Activated CD8-positive, alpha-beta memory T cell treated with anti-CD3 and anti-CD28 coated beads, Interleukin-2, amount 10 ng/mL, durations not matched to agents 7 days and 5 days (primary cell): Measurements from ENCODE around the gene ECD. TPM values are rescaled to one million over a fixed set of nuclear protein-coding genes. Genes with fewer than 3 reads are reported as not detected.
"Not testable (repeated sequence)": the region's sequence is repeated elsewhere in the genome, so short reads cannot be mapped to it uniquely, and the experiment has no call there.

Experiments
- ATAC-seq: fragments of 150-1000 bp; cut with Tn5 transposase; one replicate; pipeline ENCODE4 v1.10.0; 2021; ENCODE audit warnings: moderate library complexity
- CTCF ChIA-PET: fragments of 350-600 bp; sonication (Branson Sonifier 250); formaldehyde crosslinking; loops from one replicate; lab custom pipeline; 2021; ENCODE audit warnings: antibody characterized with exemption; lab: Charles Lee
- DNase-seq: peaks from one replicate; pipeline ENCODE4 v3.0.0-alpha.2; 2020
- H3K27ac Mint-ChIP-seq: one replicate; pipeline ENCODE4 v1.8.0; 2021; ENCODE audit warnings: mild to moderate bottlenecking, mixed read lengths
- H3K27me3 Mint-ChIP-seq: one replicate; pipeline ENCODE4 v1.8.0; 2021; ENCODE audit warnings: mixed read lengths
- H3K36me3 Mint-ChIP-seq: one replicate; pipeline ENCODE4 v1.8.0; 2021; ENCODE audit warnings: mild to moderate bottlenecking, mixed read lengths
- H3K4me1 Mint-ChIP-seq: one replicate; pipeline ENCODE4 v1.8.0; 2021; ENCODE audit warnings: mixed read lengths
- H3K4me3 Mint-ChIP-seq: one replicate; pipeline ENCODE4 v1.8.0; 2021; ENCODE audit warnings: mild to moderate bottlenecking, moderate library complexity, mixed read lengths
- H3K9me3 Mint-ChIP-seq: one replicate; pipeline ENCODE4 v1.8.0; 2022; ENCODE audit warnings: low read depth, mixed read lengths
- total RNA-seq, 2 experiments: library from RNA; stranded (reverse); gene quantifications; one replicate each; pipeline ENCODE4 v1.2.3, GENCODE V29; 2021

The ECD gene
- total RNA-seq, 2 experiments from 2014 or later: 26.7 to 30.5 TPM

DNA sequence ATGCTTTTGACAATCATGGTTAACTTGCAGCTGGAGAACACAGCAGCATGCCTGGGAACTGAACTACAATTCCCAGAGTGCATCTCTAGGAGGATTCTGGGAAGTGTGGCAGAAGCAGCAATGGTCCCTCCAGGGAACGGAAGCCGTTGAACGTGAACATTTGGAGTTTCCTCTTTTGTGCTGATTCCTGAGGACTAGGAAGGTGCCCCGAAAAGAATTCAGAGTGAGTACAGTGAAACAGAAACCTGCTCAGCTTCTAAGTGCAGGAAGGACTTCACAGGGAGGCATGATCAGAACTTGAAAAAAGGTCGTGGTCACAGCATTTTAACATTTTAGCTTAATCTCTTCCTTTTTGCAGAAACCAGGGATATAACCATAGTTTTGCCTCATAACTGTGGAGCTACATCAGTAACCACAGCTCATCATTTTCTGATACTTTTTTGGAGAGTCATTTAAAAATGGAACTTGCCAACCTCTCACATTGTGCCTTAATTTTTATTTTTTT is 57.4 kb downstream of the ECD start, which contains the start of gene NUDT13:
Gene NUDT13 (plus strand): TSS at position 111 of the 505 bp plus-strand sequence. CDS start 3,911 bp downstream, outside the sequence.
- Mint-ChIP-seq H3K27me3 (no peaks in the 10 kb centered on the region), H3K4me1 (peaks cover 14% of the 10 kb centered on the region), H3K4me3 (peak within 1 kb of the TSS; percentile 81), H3K36me3 (peaks cover 29% of the 10 kb centered on the region), H3K27ac (peak within 1 kb of the TSS; percentile 86), H3K9me3 (peaks cover 4% of the 10 kb centered on the region)
- DNase-seq (peak; percentile 63), ATAC-seq (peak; percentile 74)
- CTCF ChIA-PET: interaction anchor here (2.5 to 4.1 kb wide), 2 partner anchors 12 to 49 kb away, joined by 11 to 35 read pairs; partner anchors contain the start of gene P4HA1

DNA sequence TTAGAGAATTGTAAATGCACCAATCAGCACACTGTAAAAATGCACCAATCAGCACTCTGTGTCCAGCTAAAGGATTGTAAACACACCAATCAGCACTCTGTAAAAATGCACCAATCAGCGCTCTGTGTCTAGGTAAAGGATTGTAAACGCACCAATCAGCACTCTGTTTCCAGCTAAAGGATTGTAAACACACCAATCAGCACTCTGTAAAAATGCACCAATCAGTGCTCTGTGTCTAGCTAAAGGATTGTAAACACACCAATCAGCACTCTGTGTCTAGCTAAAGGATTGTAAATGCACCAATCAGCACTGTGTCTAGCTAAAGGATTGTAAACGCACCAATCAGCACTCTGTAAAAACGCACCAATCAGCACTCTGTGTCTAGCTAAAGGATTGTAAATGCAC is 58.6 kb downstream of the ECD start:
- H3K27ac Mint-ChIP-seq, H3K27me3 Mint-ChIP-seq, H3K4me3 Mint-ChIP-seq, DNase-seq, H3K9me3 Mint-ChIP-seq, ATAC-seq: not testable (repeated sequence)
- H3K4me1 Mint-ChIP-seq: peaks cover 14% of the 10 kb centered on the region
- peaks cover 31% of the 10 kb centered on the region for H3K36me3 Mint-ChIP-seq
- CTCF ChIA-PET: interaction anchor here (1.2 to 4.1 kb wide), 3 partner anchors 11 to 50 kb away, joined by 3 to 35 read pairs (median 11); partner anchors contain the start of gene P4HA1

DNA sequence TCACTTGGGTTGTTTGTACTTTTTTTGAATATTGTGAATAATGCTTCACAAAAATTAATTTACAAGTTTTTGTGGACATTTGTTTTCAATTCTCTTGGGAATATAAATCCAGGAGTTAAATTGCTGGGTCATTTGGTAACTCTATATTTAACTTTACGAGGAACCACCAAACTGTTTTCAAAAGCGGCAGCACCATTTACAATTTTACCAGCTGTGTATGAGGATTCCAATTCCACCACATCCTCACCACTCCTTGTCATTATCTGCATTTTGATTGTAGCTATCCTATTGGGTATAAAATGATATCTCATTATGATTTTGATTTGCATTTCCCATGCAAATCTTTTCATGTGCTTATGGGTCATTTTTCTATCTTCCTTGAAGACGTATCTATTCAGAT is 61.5 kb downstream of the ECD start:
- Mint-ChIP-seq H3K27ac (no peak overlapping the region), H3K4me3 (no peak overlapping the region), H3K4me1 (peaks cover 10% of the 10 kb centered on the region), H3K36me3 (peaks cover 33% of the 10 kb centered on the region), H3K9me3 (peaks cover 4% of the 10 kb centered on the region), H3K27me3 (no peaks in the 10 kb centered on the region)
- DNase-seq (no peak), ATAC-seq (no peak)
- CTCF ChIA-PET: no interaction called here

DNA sequence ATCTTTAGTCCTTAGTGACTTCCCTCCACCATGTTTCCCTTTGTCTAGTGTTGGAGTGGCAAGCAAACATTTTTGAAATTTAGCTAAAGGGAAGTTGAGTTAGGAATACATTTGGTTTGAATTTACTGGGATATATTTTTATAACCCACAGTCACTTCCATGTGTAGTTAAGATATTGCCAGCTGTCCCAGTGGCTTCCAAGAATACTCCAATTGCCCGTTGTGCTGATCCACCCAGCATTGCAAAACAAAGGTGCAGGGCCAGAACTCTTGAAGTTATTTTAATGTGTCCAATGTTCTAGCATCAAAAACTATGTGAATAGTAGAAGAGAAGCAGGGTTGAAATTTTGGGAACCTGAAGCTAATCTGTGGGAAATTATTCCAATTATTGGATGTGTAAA is 68.7 kb downstream of the ECD start:
- CTCF ChIA-PET: interaction anchor here (2.4 to 6.6 kb wide), 2 partner anchors 12 to 60 kb away, joined by 12 to 35 read pairs; partner anchors contain the start of gene NUDT13
- no peak for DNase-seq
- Mint-ChIP-seq H3K4me1 (peaks cover 19% of the 10 kb centered on the region), H3K4me3 (no peak overlapping the region), H3K9me3 (no peaks in the 10 kb centered on the region), H3K27me3 (no peaks in the 10 kb centered on the region), H3K36me3 (peaks cover 3% of the 10 kb centered on the region), H3K27ac (no peak overlapping the region)
- no peak for ATAC-seq

DNA sequence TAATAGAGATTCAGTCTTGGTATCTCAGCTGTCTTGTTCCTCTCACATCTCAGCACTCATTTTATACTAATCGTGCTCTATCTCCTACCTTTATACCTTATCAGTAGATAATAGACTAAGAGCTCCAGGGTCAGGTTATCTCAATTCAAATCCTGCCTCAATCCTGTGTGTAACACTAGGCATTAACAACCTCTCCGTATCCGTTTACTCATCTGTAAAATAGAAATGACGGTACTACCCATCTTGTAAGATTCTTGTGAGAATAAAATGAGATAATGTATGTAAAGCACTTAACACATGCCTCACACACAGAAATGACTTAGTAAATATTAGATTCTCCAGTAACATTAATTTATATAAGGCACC is 70.5 kb downstream of the ECD start:
- no peak for ATAC-seq

DNA sequence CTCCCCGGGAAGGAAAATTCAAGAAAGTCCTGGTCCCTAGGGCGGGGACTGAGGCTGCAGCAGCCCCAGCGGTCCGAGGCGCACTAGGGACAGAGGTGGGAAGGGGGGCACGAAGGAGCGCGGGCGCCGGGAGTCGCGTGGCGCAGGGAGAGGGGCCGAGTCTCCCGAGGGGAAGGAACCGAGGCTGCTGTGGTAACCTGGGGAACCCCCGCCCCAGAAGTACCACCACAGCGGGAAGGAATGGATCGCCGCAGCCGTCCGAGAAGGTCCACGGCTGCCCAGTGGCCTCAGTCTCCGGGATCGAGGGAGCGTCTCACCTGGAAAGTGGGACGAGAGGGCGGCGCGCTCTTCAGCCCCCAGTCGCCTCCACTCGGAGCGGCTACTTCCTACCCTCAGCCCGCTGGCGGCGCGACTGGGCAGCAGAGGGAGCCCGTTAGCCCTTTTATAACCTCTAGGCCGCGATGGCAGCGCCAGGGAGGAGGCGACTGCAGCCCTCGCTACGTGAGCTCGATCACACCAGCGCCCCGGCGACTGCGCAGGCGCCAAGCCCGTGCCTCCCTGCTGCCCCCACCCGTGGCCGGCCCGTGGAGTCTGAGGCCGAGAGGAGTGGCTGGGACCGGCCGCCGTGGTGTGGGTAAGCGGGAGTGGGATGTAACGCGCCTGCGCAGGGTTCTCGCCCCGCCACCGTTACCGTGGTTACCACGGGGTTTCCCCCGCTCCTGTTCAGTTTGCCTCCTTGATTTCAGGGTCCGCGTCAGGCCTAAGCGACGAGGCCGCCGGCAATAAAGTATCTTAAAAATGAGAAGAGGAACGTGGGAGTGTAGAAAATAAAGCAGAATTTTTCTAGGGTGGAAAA is 71.1 kb downstream of the ECD start, which contains the start of gene P4HA1:
Gene P4HA1 (minus strand): TSS at position 418 of the 856 bp plus-strand sequence. CDS start 21,983 bp downstream, outside the sequence.
- DNase-seq (peak; percentile 99), ATAC-seq (peak; percentile 91)
- Mint-ChIP-seq H3K9me3 (no peaks in the 10 kb centered on the region), H3K4me1 (peaks cover 33% of the 10 kb centered on the region), H3K36me3 (peaks cover 6% of the 10 kb centered on the region), H3K27me3 (no peaks in the 10 kb centered on the region), H3K4me3 (peak within 1 kb of the TSS; percentile 93), H3K27ac (peak within 1 kb of the TSS; percentile 89)
- CTCF ChIA-PET: interaction anchor here (0.5 to 6.6 kb wide), 29 partner anchors 13 to 732 kb away, joined by 3 to 51 read pairs (median 4); partner anchors contain the start of genes DNAJC9, ECD, FAM149B1 and MRPS16

More for the DNA sequence above, 70.5 kb downstream of the ECD start:
- H3K4me3 Mint-ChIP-seq: peak overlapping the region; percentile 93
- H3K36me3 Mint-ChIP-seq: peaks cover 5% of the 10 kb centered on the region
- H3K4me1 Mint-ChIP-seq: peaks cover 29% of the 10 kb centered on the region
- peak overlapping the region; percentile 89 for H3K27ac Mint-ChIP-seq
- H3K27me3 Mint-ChIP-seq: no peaks in the 10 kb centered on the region
- H3K9me3 Mint-ChIP-seq: no peaks in the 10 kb centered on the region
- CTCF ChIA-PET: interaction anchor here (0.5 to 6.6 kb wide), 14 partner anchors 13 to 723 kb away, joined by 3 to 51 read pairs (median 4); partner anchors contain the start of genes MRPS16 and NUDT13
- no peak for DNase-seq

DNA sequence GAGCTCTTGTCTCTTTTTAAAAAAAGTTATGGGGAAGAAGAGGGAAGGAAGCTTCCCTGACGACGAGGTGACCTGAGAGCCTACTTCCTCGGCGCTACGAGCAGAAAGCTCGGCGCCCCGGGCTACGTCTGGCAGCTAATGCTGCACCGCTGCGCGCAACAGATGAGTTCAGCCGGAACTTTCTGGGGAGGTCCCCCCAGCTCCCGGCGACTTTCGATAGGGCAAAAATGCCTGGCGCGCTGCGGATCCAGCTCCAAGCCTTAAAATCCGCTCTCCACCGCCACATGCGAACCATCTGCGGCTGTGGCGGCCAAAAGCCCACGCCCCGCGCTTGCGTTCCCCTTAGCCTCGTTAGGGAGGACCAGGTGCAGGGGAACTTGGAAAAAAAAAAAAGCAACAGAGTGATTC is 71.8 kb downstream of the ECD start:
- ATAC-seq (peak; percentile 52), DNase-seq (peak; percentile 86)
- Mint-ChIP-seq H3K27me3 (no peaks in the 10 kb centered on the region), H3K9me3 (no peaks in the 10 kb centered on the region), H3K27ac (peak overlapping the region; percentile 89), H3K36me3 (peaks cover 6% of the 10 kb centered on the region), H3K4me3 (peak overlapping the region; percentile 93), H3K4me1 (peaks cover 35% of the 10 kb centered on the region)
- CTCF ChIA-PET: interaction anchor here (0.8 to 6.6 kb wide), 21 partner anchors 13 to 731 kb away, joined by 3 to 51 read pairs (median 4); partner anchors contain the start of genes DNAJC9, ECD, FAM149B1 and MRPS16

DNA sequence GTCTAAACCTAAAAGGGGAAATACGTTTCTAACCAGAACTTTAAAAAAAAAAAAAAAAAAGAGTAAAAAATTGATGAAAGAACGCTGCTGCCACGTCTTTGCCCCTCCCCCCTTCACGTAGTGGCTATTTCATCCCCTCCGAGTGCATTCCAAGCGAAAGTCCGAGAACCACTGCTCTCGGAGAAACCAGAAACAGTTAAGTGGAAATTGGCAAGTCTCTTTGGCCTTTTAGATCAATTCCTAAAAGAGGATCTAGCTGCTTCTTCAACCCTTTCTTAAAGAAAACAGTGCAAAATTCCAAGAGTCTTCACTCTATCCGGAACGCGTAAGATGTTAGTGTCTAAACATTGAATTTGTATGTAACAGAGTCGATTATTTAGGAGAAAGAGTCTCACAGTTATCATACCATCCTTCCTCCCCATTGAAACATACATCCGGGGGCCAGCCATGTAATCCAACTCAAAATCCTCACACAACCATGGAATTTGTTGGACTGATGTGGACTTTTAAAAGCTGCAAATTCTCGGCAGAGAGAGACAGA is 72.3 kb downstream of the ECD start:
- Mint-ChIP-seq H3K4me1 (peaks cover 35% of the 10 kb centered on the region), H3K27me3 (no peaks in the 10 kb centered on the region), H3K4me3 (peak overlapping the region; percentile 93), H3K27ac (peak overlapping the region; percentile 89), H3K36me3 (peaks cover 6% of the 10 kb centered on the region), H3K9me3 (no peaks in the 10 kb centered on the region)
- ATAC-seq: peak; percentile 0
- DNase-seq: peak; percentile 59
- CTCF ChIA-PET: interaction anchor here (0.6 to 6.6 kb wide), 23 partner anchors 12 to 731 kb away, joined by 3 to 51 read pairs (median 4); partner anchors contain the start of genes DNAJC9, ECD, FAM149B1 and MRPS16

DNA sequence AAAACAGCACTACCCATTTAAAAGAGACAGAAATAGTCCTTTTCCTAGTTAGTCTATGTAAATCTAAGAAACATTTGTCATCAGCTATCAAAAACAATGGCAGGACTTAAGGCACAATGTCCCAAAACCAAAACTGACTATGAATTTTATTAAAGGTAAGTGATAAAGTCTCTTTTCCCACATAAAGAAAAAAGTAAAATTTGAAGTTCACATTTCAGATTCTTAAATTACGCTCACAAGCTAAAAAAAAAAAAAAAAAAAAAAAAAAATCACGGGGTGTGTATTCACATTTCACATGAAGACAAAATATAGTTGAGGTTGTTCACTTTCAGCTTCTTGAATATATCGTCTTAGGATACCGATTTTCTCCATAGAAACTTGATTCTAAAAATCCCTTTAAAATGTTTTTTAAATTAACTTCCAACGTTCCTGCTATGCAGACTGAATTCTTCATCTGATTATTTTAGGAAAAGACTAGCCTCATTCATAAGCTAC is 72.8 kb downstream of the ECD start:
- peaks cover 6% of the 10 kb centered on the region for H3K36me3 Mint-ChIP-seq
- peaks cover 35% of the 10 kb centered on the region for H3K4me1 Mint-ChIP-seq
- CTCF ChIA-PET: interaction anchor here (0.6 to 6.6 kb wide), 14 partner anchors 12 to 158 kb away, joined by 3 to 51 read pairs (median 6); partner anchors contain the start of genes DNAJC9, ECD, FAM149B1 and MRPS16
- DNase-seq (no peak), ATAC-seq (no peak)
- peak overlapping the region; percentile 89 for H3K27ac Mint-ChIP-seq
- peak overlapping the region; percentile 93 for H3K4me3 Mint-ChIP-seq
- no peaks in the 10 kb centered on the region for H3K9me3 Mint-ChIP-seq
- no peaks in the 10 kb centered on the region for H3K27me3 Mint-ChIP-seq

DNA sequence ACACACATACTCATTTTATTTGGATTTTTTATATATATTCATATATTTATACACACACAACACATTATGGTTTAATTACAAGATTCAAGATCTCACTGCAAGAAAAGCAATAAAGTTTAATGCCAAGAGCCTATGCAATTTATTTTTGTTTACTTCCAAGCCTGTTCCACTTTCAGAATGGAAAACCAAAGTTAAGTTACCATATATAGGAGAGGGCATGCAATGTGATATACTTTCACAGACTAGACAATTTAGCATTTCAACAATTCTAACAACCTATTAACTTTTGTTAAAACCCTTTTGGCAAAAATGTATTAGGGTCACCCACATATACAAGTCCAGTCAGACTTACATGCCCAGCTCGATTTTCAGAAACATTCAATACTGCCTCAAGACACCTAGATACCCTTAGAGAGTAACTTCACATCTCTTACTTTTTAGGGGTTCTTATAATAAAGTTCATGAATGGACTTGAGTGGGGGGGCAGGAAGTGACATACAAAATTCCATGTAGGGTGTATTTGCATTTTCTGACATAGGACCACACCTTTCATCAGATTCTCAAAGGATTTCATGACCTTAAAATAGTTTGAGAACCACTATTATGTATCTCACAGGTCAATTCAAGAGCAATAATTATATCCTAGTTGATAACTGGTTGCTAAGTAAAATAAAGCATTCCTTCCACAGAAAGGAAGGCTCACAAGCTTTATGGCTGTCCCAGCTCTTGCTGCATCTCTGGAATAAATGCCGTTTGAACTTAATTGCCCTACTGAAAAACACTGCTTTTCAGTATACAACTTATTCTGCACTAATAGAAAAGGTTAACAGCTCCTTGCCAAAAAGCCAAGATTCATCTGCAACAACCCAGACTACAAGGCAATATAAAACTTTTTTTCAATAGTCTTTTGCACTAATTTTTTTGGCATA is 73.6 kb downstream of the ECD start:
- Mint-ChIP-seq H3K4me3 (peak overlapping the region; percentile 93), H3K27ac (peak overlapping the region; percentile 69), H3K4me1 (peaks cover 36% of the 10 kb centered on the region), H3K36me3 (peaks cover 6% of the 10 kb centered on the region), H3K9me3 (no peaks in the 10 kb centered on the region), H3K27me3 (no peaks in the 10 kb centered on the region)
- ATAC-seq: no peak
- DNase-seq: no peak
- CTCF ChIA-PET: interaction anchor here (1.4 to 4.1 kb wide), 8 partner anchors 8 to 74 kb away, joined by 3 to 51 read pairs (median 6); partner anchors contain the start of genes ECD and FAM149B1

DNA sequence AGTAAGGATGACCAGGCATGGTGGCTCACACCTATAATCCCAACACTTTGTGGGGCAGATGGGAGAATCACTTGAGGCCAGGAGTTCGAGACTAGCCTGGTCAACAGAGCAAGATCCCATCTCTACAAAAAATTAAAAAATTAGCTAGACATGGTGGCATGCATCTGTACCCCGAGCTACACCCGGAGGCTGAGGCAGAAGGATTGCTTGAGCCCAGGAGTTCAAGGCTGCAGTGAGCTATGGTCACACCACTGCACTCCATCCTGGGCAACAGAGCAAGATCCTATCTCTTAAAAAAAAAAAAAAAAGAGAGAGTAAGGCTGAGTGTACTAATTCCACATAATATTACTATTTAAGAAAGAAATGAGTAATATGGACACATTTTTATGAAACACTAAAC is 75.0 kb downstream of the ECD start:
- ATAC-seq: no peak
- Mint-ChIP-seq H3K4me1 (peaks cover 46% of the 10 kb centered on the region), H3K27ac (no peak overlapping the region)

More for the DNA sequence above, 75.0 kb downstream of the ECD start:
- CTCF ChIA-PET: interaction anchor here (0.6 to 1.4 kb wide), 3 partner anchors 9 to 43 kb away, joined by 3 read pairs; no protein-coding TSS in a partner anchor
- Mint-ChIP-seq H3K9me3 (no peaks in the 10 kb centered on the region), H3K27me3 (no peaks in the 10 kb centered on the region), H3K4me3 (no peak overlapping the region), H3K36me3 (peaks cover 7% of the 10 kb centered on the region)
- DNase-seq: no peak
